GM21381 (cell line): ENCODE results near the gene USP22.

Experiments used
- ATAC-seq: cut with Tn5 transposase; IDR thresholded peaks from one replicate; pipeline ENCODE4 v1.9.1; 2021; ENCODE audit warnings: mild to moderate bottlenecking, moderate library complexity; ENCODE audit not compliant: unreplicated experiment

Gene USP22

GRCh38 chr17:21021208-21021803, 21.5 kb downstream of the USP22 start:
- no peak for ATAC-seq

- no peak for ATAC-seq
These were observed 22.2 kb downstream of the USP22 start for GRCh38 chr17:21020622-21021021.

GRCh38 chr17:21019976-21020586, 22.7 kb downstream of the USP22 start:
- no peak for ATAC-seq

GRCh38 chr17:21018894-21019293, 23.9 kb downstream of the USP22 start:
- no peak for ATAC-seq

GRCh38 chr17:21017861-21018260, 24.9 kb downstream of the USP22 start:
- ATAC-seq = no peak

GRCh38 chr17:21017256-21017655, 25.6 kb downstream of the USP22 start:
- no peak for ATAC-seq

GRCh38 chr17:21016826-21017225, 26.0 kb downstream of the USP22 start:
- ATAC-seq = no peak

GRCh38 chr17:21015564-21015963, 27.2 kb downstream of the USP22 start:
- no peak for ATAC-seq

GRCh38 chr17:21014498-21014897, 28.3 kb downstream of the USP22 start:
- no peak for ATAC-seq

- ATAC-seq = no peak
These were observed 28.8 kb downstream of the USP22 start for GRCh38 chr17:21013983-21014382.

GRCh38 chr17:21012736-21013135, 30.1 kb downstream of the USP22 start:
- no peak for ATAC-seq

- no peak for ATAC-seq
These were observed 31.9 kb downstream of the USP22 start for GRCh38 chr17:21010705-21011596.

GRCh38 chr17:21008992-21009671, 33.7 kb downstream of the USP22 start:
- no peak for ATAC-seq

- no peak for ATAC-seq
These were observed 34.5 kb downstream of the USP22 start for GRCh38 chr17:21008160-21008915.

GRCh38 chr17:21007646-21008045, 35.2 kb downstream of the USP22 start:
- ATAC-seq = no peak

- no peak for ATAC-seq
These were observed 37.0 kb downstream of the USP22 start for GRCh38 chr17:21005803-21006202.

GRCh38 chr17:21005367-21005766, 37.4 kb downstream of the USP22 start:
- ATAC-seq = no peak

GRCh38 chr17:21004016-21004930, 38.5 kb downstream of the USP22 start:
- no peak for ATAC-seq

- no peak for ATAC-seq
These were observed 39.7 kb downstream of the USP22 start for GRCh38 chr17:21003007-21003621.
